ENCODE results near the gene PSMB2.
"Not testable (repeated sequence)": the region's sequence is repeated elsewhere in the genome, so short reads cannot be mapped to it uniquely, and the experiment has no call there.

The PSMB2 gene

GRCh38 chr1:35641233-35641866, at the start of gene PSMB2:
Gene PSMB2, minus strand, starts transcription at chr1:35641526. Its CDS starts 94 bp downstream, at chr1:35641432.
- DNase-seq (ENCODE audit: low spot score), result peak; percentile 90

GRCh38 chr1:35691080-35691479, 49.8 kb upstream of the PSMB2 start:
- DNase-seq (ENCODE audit: low spot score), result no peak

GRCh38 chr1:35690103-35690502, 48.8 kb upstream of the PSMB2 start:
- not testable (repeated sequence) for DNase-seq (ENCODE audit: low spot score)

GRCh38 chr1:35688161-35688560, 46.8 kb upstream of the PSMB2 start:
- DNase-seq (ENCODE audit: low spot score), result no peak

- no peak for DNase-seq (ENCODE audit: low spot score)
Measured at GRCh38 chr1:35683012-35683411, 41.7 kb upstream of the PSMB2 start.

GRCh38 chr1:35680271-35680670, 38.9 kb upstream of the PSMB2 start:
- DNase-seq (ENCODE audit: low spot score), result no peak

- DNase-seq (ENCODE audit: low spot score), result no peak
Measured at GRCh38 chr1:35675773-35676172, 34.4 kb upstream of the PSMB2 start.

- no peak for DNase-seq (ENCODE audit: low spot score)
Measured at GRCh38 chr1:35674111-35674510, 32.8 kb upstream of the PSMB2 start.

- DNase-seq (ENCODE audit: low spot score), result no peak
Measured at GRCh38 chr1:35672116-35672515, 30.8 kb upstream of the PSMB2 start.

- DNase-seq (ENCODE audit: low spot score), result no peak
Measured at GRCh38 chr1:35668506-35668905, 27.2 kb upstream of the PSMB2 start.

GRCh38 chr1:35666916-35667315, 25.6 kb upstream of the PSMB2 start:
- DNase-seq (ENCODE audit: low spot score), result no peak

GRCh38 chr1:35666216-35666615, 24.9 kb upstream of the PSMB2 start:
- no peak for DNase-seq (ENCODE audit: low spot score)

GRCh38 chr1:35663434-35663833, 22.1 kb upstream of the PSMB2 start:
- DNase-seq (ENCODE audit: low spot score), result no peak

- DNase-seq (ENCODE audit: low spot score), result no peak
Measured at GRCh38 chr1:35661474-35661795, 20.1 kb upstream of the PSMB2 start.

- peak; percentile 28 for DNase-seq (ENCODE audit: low spot score)
Measured at GRCh38 chr1:35660581-35661473, 19.5 kb upstream of the PSMB2 start.

- DNase-seq (ENCODE audit: low spot score), result no peak
Measured at GRCh38 chr1:35659589-35659988, 18.3 kb upstream of the PSMB2 start.

- DNase-seq (ENCODE audit: low spot score), result no peak
Measured at GRCh38 chr1:35657851-35658250, 16.5 kb upstream of the PSMB2 start.

GRCh38 chr1:35656863-35657232, 15.5 kb upstream of the PSMB2 start:
- DNase-seq (ENCODE audit: low spot score), result no peak

GRCh38 chr1:35656148-35656862, 15.0 kb upstream of the PSMB2 start:
- DNase-seq (ENCODE audit: low spot score), result peak; percentile 24

- no peak for DNase-seq (ENCODE audit: low spot score)
Measured at GRCh38 chr1:35655196-35655595, 13.9 kb upstream of the PSMB2 start.

- DNase-seq (ENCODE audit: low spot score), result no peak
Measured at GRCh38 chr1:35650416-35650815, 9.1 kb upstream of the PSMB2 start.

- DNase-seq (ENCODE audit: low spot score), result peak; percentile 17
Measured at GRCh38 chr1:35646043-35646442, 4.7 kb upstream of the PSMB2 start.

GRCh38 chr1:35644204-35644603, 2.9 kb upstream of the PSMB2 start:
- no peak for DNase-seq (ENCODE audit: low spot score)

Measured in AG08396 (cell line).